SK-N-SH (cell line): ENCODE data around the gene SNED1. TPM values are rescaled to one million over a fixed set of nuclear protein-coding genes. Genes with fewer than 3 reads are reported as not detected.
A peak's percentile ranks its signal among the peaks of the same experiment; 100 is the strongest.

Source experiments
- CTCF ChIA-PET: fragments of 300-600, 350-600 bp; formaldehyde crosslinking; extraction: SDS; loops from one replicate; lab custom pipeline; 2021; lab: Yijun Ruan, JAX
- POLR2A ChIA-PET: fragments of 350-600 bp; sonication (Branson Sonifier 250); formaldehyde crosslinking; extraction: SDS; loops from one replicate; lab custom pipeline; 2020; ENCODE audit warnings: antibody characterized with exemption, inconsistent platforms; lab: Yijun Ruan, JAX
- DNase-seq: peaks from one replicate; pipeline ENCODE4 v3.0.0; 2012
- H2AFZ ChIP-seq: fragments of 200-600 bp; sonication (generic); 2 replicates; pipeline ENCODE4 v1.8.1; 2016; ENCODE audit warnings: antibody characterized with exemption, mild to moderate bottlenecking, low read depth
- H3F3A ChIP-seq: fragments of 200-600 bp; sonication (generic); replicated peaks from 2 replicates; pipeline ENCODE3; 2016; ENCODE audit warnings: antibody characterized with exemption, mild to moderate bottlenecking; ENCODE audit not compliant: insufficient read depth
- H3K27ac ChIP-seq, 2 experiments: fragments of 200-500 bp in 1 of 2; fragments of 200-600 bp in 1 of 2; sonication (Bioruptor generic) in 1 of 2; sonication (generic), shearing (Covaris generic) in 1 of 2; 2 replicates each; pipeline versions ENCODE4 v1.5.1 to v1.6.1; 2014 to 2016; ENCODE audit warnings: low read depth in 2 of 2, inconsistent platforms in 1 of 2, low read length in 1 of 2, mild to moderate bottlenecking in 1 of 2, mixed read lengths in 1 of 2
- H3K27me3 ChIP-seq: fragments of 200-600 bp; sonication (generic), shearing (Covaris generic); 2 replicates; pipeline ENCODE4 v1.6.1; 2016; ENCODE audit warnings: mixed run types; ENCODE audit not compliant: insufficient read depth
- H3K36me3 ChIP-seq, 2 experiments: fragments of 200-500 bp in 1 of 2; fragments of 200-600 bp in 1 of 2; sonication (Bioruptor generic) in 1 of 2; sonication (generic) in 1 of 2; replicated peaks in 1 of 2; 2 replicates each; pipeline versions ENCODE3 to v1.5.1; 2014 to 2016; ENCODE audit warnings: low read length in 1 of 2, mild to moderate bottlenecking in 1 of 2; ENCODE audit not compliant: insufficient read depth in 2 of 2, control insufficient read depth in 1 of 2
- H3K4me1 ChIP-seq, 2 experiments: fragments of 200-500 bp in 1 of 2; fragments of 200-600 bp in 1 of 2; sonication (Bioruptor generic) in 1 of 2; sonication (generic), shearing (Covaris generic) in 1 of 2; 2 replicates each; pipeline versions ENCODE4 v1.5.1 to v1.6.1; 2014 to 2016; ENCODE audit warnings: low read depth in 1 of 2, low read length in 1 of 2, mixed run types in 1 of 2; ENCODE audit not compliant: insufficient read depth in 2 of 2, control insufficient read depth in 1 of 2
- H3K4me2 ChIP-seq: fragments of 200-600 bp; sonication (generic), shearing (Covaris generic); 2 replicates; pipeline ENCODE4 v1.6.1; 2017; ENCODE audit warnings: mixed run types
- H3K4me3 ChIP-seq, 2 experiments: fragments of 200-500 bp in 1 of 2; fragments of 200-600 bp in 1 of 2; sonication (Bioruptor generic) in 1 of 2; sonication (generic), shearing (Covaris generic) in 1 of 2; 2 replicates each; pipeline versions ENCODE4 v1.5.1 to v1.8.1; 2014 to 2016; ENCODE audit warnings: low read depth in 2 of 2, inconsistent platforms in 1 of 2, low read length in 1 of 2, mild to moderate bottlenecking in 1 of 2, mixed read lengths in 1 of 2, moderate library complexity in 1 of 2
- H3K79me2 ChIP-seq: fragments of 200-600 bp; sonication (generic); 2 replicates; pipeline ENCODE4 v1.8.1; 2017; ENCODE audit warnings: mild to moderate bottlenecking; ENCODE audit not compliant: insufficient read depth
- H3K9ac ChIP-seq: fragments of 200-600 bp; sonication (generic); 2 replicates; pipeline ENCODE4 v1.6.1; 2017; ENCODE audit warnings: mixed run types
- H3K9me2 ChIP-seq: fragments of 200-600 bp; sonication (generic); 2 replicates; pipeline ENCODE4 v1.6.1; 2017; ENCODE audit warnings: mixed run types
- H3K9me3 ChIP-seq: fragments of 200-600 bp; sonication (generic); 2 replicates; pipeline ENCODE4 v1.6.1; 2017; ENCODE audit warnings: mixed run types, mild to moderate bottlenecking, moderate library complexity
- H4K20me1 ChIP-seq: fragments of 200-600 bp; sonication (generic); 2 replicates; pipeline ENCODE4 v1.6.1; 2017; ENCODE audit warnings: mild to moderate bottlenecking, mixed run types; ENCODE audit not compliant: insufficient read depth
- CHD2 ChIP-seq: fragments of 150-350 bp; IDR thresholded peaks from 2 replicates; pipeline ENCODE4 v1.6.1; 2018; ENCODE audit warnings: low read length; ENCODE audit not compliant: partially characterized antibody
- ELF1 ChIP-seq: IDR thresholded peaks from 2 replicates; pipeline ENCODE4 v1.4.0; 2012
- FOXM1 ChIP-seq: IDR thresholded peaks from 2 replicates; pipeline ENCODE4 v1.4.0; 2012; ENCODE audit warnings: low read depth, mild to moderate bottlenecking
- GABPA ChIP-seq: IDR thresholded peaks from 2 replicates; pipeline ENCODE4 v1.4.0; 2012; ENCODE audit warnings: low read depth, mild to moderate bottlenecking
- GATA2 ChIP-seq: sonication (generic); formaldehyde crosslinking; IDR thresholded peaks from 2 replicates; pipeline ENCODE4 v1.5.0; 2020; ENCODE audit warnings: mild to moderate bottlenecking, missing genetic modification reagents
- NFIC ChIP-seq: IDR thresholded peaks from 2 replicates; pipeline ENCODE4 v1.4.0; 2012; ENCODE audit warnings: borderline replicate concordance
- NRF1 ChIP-seq: IDR thresholded peaks from 2 replicates; pipeline ENCODE4 v1.6.1; 2012; ENCODE audit warnings: low read depth, mild to moderate bottlenecking, low read length
- POLR2AphosphoS5 ChIP-seq: IDR thresholded peaks from 2 replicates; pipeline ENCODE4 v1.6.1; 2012; ENCODE audit warnings: low read depth, low read length
- RCOR1 ChIP-seq: fragments of 150-350 bp; IDR thresholded peaks from 2 replicates; pipeline ENCODE4 v1.6.1; 2017; ENCODE audit warnings: antibody characterized with exemption, low read length
- RFX5 ChIP-seq: IDR thresholded peaks from 2 replicates; pipeline ENCODE4 v1.6.1; 2012; ENCODE audit warnings: mild to moderate bottlenecking, improper control_type of control experiment, low read length
- RXRA ChIP-seq: IDR thresholded peaks from 2 replicates; pipeline ENCODE4 v1.4.0; 2012; ENCODE audit warnings: low read depth, mild to moderate bottlenecking, borderline replicate concordance
- SIN3A ChIP-seq: IDR thresholded peaks from 2 replicates; pipeline ENCODE4 v1.6.1; 2012; ENCODE audit warnings: low read depth, mild to moderate bottlenecking, low read length, moderate library complexity, borderline replicate concordance
- YY1 ChIP-seq: IDR thresholded peaks from 2 replicates; pipeline ENCODE4 v1.4.0; 2012; ENCODE audit warnings: low read depth, mild to moderate bottlenecking
- WGBS: methylation state at CpG from one replicate; pipeline ENCODE4 v1.1.6; 2017; ENCODE audit warnings: low lambda C conversion rate; 5-methylcytosine and 5-hydroxymethylcytosine counted together
- polyA plus RNA-seq, 3 experiments: library from polyadenylated mRNA; depleted of rRNA; stranded (reverse); fragments of >200 nt; gene quantifications; 2 replicates each; pipeline ENCODE4 v1.2.3, GENCODE V29; 2012
- TF ChIP-seq, protein P1 (sequence below): IDR thresholded peaks from 2 replicates; pipeline ENCODE4 v1.4.0; 2012; ENCODE audit warnings: low read depth
- TF ChIP-seq, protein P2 (sequence below): fragments of 150-350 bp; IDR thresholded peaks from 2 replicates; pipeline ENCODE4 v1.6.1; 2016; ENCODE audit warnings: mild to moderate bottlenecking, low read depth, low read length
- TF ChIP-seq, protein P3 (sequence below): IDR thresholded peaks from 2 replicates; pipeline ENCODE4 v1.4.0; 2012; ENCODE audit warnings: low read depth, borderline replicate concordance
- TF ChIP-seq, protein P4 (sequence below): IDR thresholded peaks from 2 replicates; pipeline ENCODE4 v1.4.0; 2012; ENCODE audit warnings: low read depth, borderline replicate concordance

SNED1 gene
- polyA plus RNA-seq, 1 of the 3 experiments (the other 2 are of a cell fraction), result 0.03 TPM

DNA sequence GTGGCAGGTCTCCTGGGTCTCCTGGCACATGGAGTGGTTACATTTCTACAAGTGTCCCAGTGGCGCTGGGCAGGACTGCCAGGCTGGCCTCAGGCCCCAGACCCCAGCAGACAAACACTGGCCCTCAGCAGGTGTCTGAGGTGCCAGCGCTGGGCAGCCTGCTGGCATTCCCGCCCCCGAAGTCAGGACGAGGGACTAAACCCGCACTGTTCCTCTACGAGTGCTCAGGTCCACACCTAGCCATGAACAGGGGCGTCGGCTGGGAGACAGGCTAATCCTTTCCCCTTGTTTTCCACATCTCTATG lies 12.8 kb downstream of the SNED1 start:
- DNase-seq, result no peak
- CTCF ChIA-PET, result interaction anchor here (1.6 kb wide), 1 partner anchor 28 kb away, joined by 5 read pairs; no protein-coding TSS in a partner anchor

DNA sequence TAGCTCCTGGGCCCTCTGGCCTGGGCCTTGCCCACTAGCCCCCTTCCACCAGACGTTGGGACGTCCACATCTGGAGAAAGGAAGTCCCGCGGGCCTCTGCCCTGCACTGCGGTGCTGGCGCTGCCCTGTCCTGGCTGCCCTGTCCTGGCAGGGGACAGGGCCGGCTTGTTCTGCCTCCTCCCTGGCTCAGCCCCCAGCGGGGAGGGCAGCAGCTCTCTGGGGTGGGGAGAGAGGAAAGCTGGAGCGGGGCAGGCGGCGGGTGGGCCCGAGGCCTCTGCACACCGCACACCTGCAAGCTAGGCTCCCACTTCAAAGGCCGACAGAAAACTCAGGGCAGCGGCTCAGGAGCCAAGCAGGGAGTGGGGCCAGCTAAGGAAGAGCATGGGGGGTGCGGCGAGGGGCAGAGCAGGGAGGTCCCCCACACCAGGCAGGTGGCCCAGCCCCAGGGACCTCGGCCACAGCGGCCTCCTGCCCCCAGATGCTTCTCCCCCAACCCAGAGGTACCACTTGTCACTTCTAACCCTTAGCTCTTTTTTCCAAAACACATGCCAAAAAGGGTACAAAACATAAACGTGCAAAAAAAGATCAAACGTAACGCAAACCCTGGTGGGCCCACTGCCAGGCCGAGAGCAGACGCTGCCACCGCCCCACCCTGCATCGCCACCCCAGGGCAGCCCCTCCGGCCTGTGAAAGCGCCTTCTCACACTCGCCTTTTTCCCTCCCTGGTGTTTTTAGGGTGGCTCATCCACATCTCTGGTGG lies 13.5 kb downstream of the SNED1 start:
- no peaks in the 10 kb centered on the region for H3K9me2 ChIP-seq
- H3K9ac ChIP-seq, result no peak overlapping the region
- no peaks in the 10 kb centered on the region for H3K9me3 ChIP-seq
- ChIA-PET POLR2A (no interaction called here), CTCF (no interaction called here)
- H4K20me1 ChIP-seq, result no peaks in the 10 kb centered on the region
- peaks cover 0 to 12% of the 10 kb centered on the region in 2 experiments; a peak in 2 of 4 replicates for H3K4me1 ChIP-seq
- H3K79me2 ChIP-seq, result no peaks in the 10 kb centered on the region
- H2AFZ ChIP-seq, result no peak overlapping the region
- no peaks in the 10 kb centered on the region for H3F3A ChIP-seq
- no peak overlapping the region for H3K27ac ChIP-seq
- H3K4me2 ChIP-seq, result no peak overlapping the region
- H3K27me3 ChIP-seq, result no peaks in the 10 kb centered on the region
- 59% methylated on average over 17 of the region's 29 CpGs for WGBS
- H3K4me3 ChIP-seq, result no peak overlapping the region
- no peaks in the 10 kb centered on the region for H3K36me3 ChIP-seq
- peak; percentile 40 for DNase-seq
- TF ChIP-seq NFIC, result no peak
- no peak for TF ChIP-seq CHD2
- TF ChIP-seq, protein P1, sequence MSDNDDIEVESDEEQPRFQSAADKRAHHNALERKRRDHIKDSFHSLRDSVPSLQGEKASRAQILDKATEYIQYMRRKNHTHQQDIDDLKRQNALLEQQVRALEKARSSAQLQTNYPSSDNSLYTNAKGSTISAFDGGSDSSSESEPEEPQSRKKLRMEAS, result no peak
- TF ChIP-seq NRF1, result no peak
- no peak for TF ChIP-seq GABPA
- TF ChIP-seq POLR2AphosphoS5, result no peak
- TF ChIP-seq, protein P2, sequence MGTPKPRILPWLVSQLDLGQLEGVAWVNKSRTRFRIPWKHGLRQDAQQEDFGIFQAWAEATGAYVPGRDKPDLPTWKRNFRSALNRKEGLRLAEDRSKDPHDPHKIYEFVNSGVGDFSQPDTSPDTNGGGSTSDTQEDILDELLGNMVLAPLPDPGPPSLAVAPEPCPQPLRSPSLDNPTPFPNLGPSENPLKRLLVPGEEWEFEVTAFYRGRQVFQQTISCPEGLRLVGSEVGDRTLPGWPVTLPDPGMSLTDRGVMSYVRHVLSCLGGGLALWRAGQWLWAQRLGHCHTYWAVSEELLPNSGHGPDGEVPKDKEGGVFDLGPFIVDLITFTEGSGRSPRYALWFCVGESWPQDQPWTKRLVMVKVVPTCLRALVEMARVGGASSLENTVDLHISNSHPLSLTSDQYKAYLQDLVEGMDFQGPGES, result no peak
- TF ChIP-seq RXRA, result no peak
- TF ChIP-seq RCOR1, result no peak
- TF ChIP-seq, protein P3, sequence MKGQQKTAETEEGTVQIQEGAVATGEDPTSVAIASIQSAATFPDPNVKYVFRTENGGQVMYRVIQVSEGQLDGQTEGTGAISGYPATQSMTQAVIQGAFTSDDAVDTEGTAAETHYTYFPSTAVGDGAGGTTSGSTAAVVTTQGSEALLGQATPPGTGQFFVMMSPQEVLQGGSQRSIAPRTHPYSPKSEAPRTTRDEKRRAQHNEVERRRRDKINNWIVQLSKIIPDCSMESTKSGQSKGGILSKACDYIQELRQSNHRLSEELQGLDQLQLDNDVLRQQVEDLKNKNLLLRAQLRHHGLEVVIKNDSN, result no peak
- no peak for TF ChIP-seq ELF1
- TF ChIP-seq GATA2 (CRISPR knock-in tag), result no peak
- TF ChIP-seq, protein P4, sequence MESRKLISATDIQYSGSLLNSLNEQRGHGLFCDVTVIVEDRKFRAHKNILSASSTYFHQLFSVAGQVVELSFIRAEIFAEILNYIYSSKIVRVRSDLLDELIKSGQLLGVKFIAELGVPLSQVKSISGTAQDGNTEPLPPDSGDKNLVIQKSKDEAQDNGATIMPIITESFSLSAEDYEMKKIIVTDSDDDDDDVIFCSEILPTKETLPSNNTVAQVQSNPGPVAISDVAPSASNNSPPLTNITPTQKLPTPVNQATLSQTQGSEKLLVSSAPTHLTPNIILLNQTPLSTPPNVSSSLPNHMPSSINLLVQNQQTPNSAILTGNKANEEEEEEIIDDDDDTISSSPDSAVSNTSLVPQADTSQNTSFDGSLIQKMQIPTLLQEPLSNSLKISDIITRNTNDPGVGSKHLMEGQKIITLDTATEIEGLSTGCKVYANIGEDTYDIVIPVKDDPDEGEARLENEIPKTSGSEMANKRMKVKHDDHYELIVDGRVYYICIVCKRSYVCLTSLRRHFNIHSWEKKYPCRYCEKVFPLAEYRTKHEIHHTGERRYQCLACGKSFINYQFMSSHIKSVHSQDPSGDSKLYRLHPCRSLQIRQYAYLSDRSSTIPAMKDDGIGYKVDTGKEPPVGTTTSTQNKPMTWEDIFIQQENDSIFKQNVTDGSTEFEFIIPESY, result no peak

More for the DNA sequence above, 12.8 kb downstream of the SNED1 start:
- H3K36me3 ChIP-seq, result no peaks in the 10 kb centered on the region
- no peak overlapping the region for H2AFZ ChIP-seq
- H3K9me3 ChIP-seq, result no peaks in the 10 kb centered on the region
- no peaks in the 10 kb centered on the region for H3K9me2 ChIP-seq
- H3K27ac ChIP-seq, result no peak overlapping the region
- H3K4me3 ChIP-seq, result no peak overlapping the region
- TF ChIP-seq, protein P2, result no peak
- TF ChIP-seq, protein P4, result no peak
- TF ChIP-seq, protein P1, result no peak
- no peak for TF ChIP-seq CHD2
- TF ChIP-seq FOXM1, result no peak
- no peak for TF ChIP-seq RFX5
- no peak for TF ChIP-seq SIN3A
- no peak for TF ChIP-seq YY1
- H3K4me1 ChIP-seq, result peaks cover 0 to 12% of the 10 kb centered on the region in 2 experiments; a peak in 2 of 4 replicates
- no peak overlapping the region for H3K4me2 ChIP-seq
- H3K79me2 ChIP-seq, result no peaks in the 10 kb centered on the region
- no peaks in the 10 kb centered on the region for H4K20me1 ChIP-seq
- no peaks in the 10 kb centered on the region for H3K27me3 ChIP-seq
- H3K9ac ChIP-seq, result no peak overlapping the region
- 79% methylated on average over 7 of the region's 9 CpGs for WGBS
- H3F3A ChIP-seq, result no peaks in the 10 kb centered on the region
- POLR2A ChIA-PET, result no interaction called here
